Raji (cell line): ENCODE data around the gene SLC25A29.

Experiments
- POLR2A ChIP-seq: IDR thresholded peaks from 2 replicates; pipeline ENCODE4 v1.6.1; 2011; ENCODE audit warnings: low read depth, low read length, control low read depth; ENCODE audit not compliant: insufficient read depth

SLC25A29 gene, protein sequence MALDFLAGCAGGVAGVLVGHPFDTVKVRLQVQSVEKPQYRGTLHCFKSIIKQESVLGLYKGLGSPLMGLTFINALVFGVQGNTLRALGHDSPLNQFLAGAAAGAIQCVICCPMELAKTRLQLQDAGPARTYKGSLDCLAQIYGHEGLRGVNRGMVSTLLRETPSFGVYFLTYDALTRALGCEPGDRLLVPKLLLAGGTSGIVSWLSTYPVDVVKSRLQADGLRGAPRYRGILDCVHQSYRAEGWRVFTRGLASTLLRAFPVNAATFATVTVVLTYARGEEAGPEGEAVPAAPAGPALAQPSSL

GRCh38 chr14:100306101-100306997, at the start of gene SLC25A29:
Gene SLC25A29, minus strand, starts transcription at chr14:100306444. Its CDS starts 212 bp downstream, at chr14:100306232.
- TF ChIP-seq POLR2A, result no peak

- no peak for TF ChIP-seq POLR2A
Measured at GRCh38 chr14:100350986-100351385, 44.7 kb upstream of the SLC25A29 start.

GRCh38 chr14:100350276-100350926, 44.2 kb upstream of the SLC25A29 start:
- no peak for TF ChIP-seq POLR2A

DNA sequence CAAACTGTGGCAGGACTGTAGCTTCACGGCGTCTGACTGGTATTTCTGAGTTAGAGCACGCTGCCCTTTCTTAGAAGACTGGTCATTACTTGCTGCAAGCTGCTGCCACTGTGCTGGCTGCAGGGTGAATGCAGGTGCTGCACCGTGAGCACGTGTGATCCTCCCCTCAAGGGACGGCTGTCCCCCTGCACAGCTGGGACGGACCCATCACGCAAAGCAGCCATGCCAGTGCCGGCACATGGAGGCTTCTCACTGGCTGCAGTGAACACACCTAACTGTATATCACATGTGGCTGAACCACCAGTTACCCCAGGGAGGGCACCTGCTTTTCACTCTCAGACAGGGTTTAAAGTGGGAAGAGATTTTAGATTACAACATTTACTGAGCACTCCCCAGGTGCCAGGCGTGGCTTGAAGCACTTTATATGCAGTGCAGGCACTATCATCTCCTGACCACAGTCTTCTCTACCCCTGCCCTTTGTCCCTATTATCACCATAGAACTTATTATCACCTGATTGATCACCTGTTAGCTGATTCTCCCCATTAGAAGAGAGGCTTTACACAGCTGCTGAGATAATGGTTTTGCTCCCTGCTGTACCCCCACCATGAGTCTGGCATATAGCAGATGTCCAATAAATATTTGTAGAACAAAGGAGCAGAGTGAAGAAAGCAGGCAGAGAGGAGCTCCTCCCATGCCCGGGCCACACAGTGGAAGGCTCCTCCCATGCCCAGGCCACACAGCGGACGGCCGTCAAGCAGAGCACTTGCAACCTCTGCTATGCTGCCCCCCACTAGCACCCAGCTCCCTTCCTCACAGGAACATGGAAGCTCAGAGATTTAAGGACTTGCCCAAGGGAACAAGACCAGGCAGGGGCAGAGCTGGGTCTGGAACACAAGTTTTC, 42.8 kb upstream of the SLC25A29 start:
- no peak for TF ChIP-seq POLR2A

DNA sequence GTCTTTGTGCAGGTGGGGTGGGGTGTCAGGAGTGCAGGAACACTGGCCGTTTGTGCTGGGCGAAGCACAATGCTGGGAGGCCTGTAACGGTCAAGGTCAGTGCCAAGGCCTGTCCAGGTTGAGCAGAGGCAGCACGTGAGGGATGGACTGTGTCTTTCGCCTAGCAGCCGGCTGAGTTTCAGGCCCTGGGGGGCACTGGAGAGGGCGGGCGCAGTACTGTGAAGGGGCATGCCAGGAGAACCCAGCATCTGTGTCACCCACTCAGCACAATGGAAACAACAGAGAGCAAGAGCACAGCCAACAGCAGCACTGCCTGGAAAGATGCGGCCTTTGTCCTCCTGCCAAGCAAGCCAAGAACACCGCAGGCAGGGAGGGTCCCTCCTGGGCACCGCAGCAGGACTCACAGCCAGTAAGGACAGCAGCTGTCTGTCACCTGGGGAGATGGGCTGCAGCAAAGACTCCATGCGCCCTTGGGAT, 42.0 kb upstream of the SLC25A29 start:
- TF ChIP-seq POLR2A, result no peak

DNA sequence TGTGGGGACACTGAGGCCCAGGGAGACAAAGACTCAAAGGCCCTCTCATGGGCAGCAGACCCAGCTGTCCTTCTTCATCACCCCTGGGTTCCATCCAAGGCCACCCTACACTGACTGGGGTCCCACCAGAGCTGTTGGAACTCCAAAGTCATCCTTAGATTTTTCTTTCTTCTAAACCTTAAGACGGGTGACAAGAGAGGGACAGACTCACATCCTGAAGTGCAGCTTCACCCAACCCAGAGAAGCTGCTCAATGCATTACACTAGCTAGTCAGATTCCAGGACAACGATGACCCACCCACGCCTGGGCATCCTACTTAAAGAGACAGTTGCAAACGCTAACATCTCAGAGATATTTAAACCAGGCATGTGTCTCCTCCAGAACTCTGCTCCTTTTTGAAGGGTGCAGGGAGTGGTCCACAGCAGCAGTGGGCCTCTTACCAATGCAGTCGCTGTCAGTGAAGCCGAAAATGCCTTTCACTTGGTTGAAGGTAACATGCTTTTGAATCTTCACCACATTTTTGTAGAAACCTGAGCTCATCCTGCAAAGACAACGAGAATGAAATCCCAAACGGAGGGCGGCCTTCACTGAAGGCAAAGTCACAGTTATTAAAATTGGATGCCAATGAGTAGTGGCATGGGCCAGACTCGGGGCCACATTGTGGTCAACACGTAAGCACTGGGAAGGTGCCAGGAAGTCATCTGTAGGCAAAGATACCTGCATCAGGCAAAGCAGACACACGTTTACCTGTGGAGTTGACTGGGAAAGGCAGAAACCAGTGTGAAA, 40.3 kb upstream of the SLC25A29 start:
- TF ChIP-seq POLR2A, result no peak

- TF ChIP-seq POLR2A, result no peak
Measured at GRCh38 chr14:100345711-100346110, 39.5 kb upstream of the SLC25A29 start.

- no peak for TF ChIP-seq POLR2A
Measured at GRCh38 chr14:100342195-100342594, 36.0 kb upstream of the SLC25A29 start.

- no peak for TF ChIP-seq POLR2A
Measured at GRCh38 chr14:100341301-100342031, 35.2 kb upstream of the SLC25A29 start.

GRCh38 chr14:100340423-100340813, 34.2 kb upstream of the SLC25A29 start:
- TF ChIP-seq POLR2A, result no peak

DNA sequence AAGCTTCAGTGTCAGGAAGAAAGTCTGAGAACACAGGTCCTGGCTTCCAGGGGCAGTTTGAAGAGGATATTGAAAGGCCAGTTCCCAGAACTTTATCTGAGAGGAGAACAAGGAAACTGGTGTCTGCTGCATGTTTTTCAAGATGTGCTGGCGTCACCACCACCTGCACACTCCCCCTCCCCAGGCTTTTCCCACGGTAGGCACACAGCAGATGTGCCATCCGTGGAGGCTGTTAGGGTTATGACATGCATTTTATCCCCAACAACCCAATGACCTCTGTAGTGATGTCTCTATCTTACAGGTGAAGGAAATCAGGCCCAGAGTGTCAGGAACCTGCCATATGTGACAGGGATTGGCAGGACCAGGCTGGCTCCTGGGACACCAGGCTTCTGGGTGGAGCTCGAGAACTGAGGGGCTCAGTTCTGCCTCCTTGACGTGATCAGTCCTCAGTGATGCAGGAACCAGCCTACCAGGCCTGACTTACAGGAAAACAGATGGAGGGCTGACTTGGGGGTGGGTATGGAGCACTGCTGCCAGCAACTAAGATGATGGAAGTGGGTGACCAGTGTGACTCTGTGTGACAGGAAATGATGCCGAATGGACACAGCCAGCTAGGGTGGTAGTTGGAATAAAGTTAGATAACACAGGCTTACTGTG, 33.6 kb upstream of the SLC25A29 start:
- TF ChIP-seq POLR2A, result no peak
